T-helper 1 cell (primary cell): ENCODE measurements around the gene PYM1.
"Not testable (repeated sequence)": the region's sequence is repeated elsewhere in the genome, so short reads cannot be mapped to it uniquely, and the experiment has no call there.

Source experiments
- DNase-seq, 5 donors: peaks; one replicate each; pipeline ENCODE4 v3.0.0-alpha.2; 2012 to 2020

The PYM1 gene

DNA sequence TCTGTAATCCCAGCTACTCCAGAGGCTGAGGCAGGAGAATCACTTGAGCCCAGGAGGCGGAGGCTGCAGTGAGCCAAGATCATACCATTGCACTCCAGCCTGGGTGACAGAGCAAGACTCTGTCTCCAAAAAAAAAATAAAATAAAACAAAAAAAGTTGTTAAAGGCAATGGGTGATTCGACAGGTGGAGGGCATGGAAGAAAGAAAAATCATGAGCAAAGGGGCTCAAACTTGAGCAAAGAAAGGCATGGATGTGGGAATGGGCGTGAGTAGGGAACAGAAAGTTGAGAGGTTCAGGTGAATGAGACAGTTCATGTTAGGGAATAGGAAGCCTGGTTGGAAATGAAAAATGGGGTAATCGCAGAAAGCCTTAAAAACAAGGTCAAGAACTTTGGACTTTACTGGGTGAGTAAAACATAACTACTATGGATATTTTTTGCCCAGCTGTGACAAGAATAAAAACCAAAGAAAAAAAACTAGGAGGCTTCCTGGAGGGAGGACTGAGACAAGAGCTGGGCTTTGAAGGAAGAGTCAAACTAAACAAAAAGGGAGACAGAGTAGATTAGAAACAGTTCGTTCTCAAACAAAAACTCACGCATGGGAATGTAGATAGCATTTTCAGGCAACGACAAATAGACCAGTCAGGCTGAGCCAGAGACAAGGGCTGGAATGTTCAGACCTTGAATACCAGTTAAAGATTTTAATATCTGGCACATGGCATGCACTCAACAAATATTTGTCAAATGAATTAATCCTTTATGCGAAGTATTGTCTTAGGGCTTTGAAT is 18.8 kb downstream of the PYM1 start:
- DNase-seq, result no peak

DNA sequence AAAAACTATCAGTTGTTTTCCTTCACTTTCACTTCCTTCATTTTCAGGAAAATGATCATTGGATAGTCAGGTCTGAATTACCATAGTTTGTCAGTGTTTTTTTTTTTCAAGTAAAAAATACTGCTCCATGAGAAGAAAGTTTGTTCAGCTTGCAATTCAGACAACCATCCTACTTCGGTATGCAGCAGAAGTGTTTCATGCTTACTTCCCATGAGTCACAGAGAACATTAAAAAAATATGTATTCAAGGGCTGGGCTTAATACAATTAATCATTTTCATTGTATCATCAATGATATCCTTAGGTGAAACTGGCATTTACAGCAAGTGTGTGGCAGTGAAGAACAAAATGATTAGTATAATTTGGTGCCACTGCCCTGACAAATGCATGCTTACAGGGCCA is 21.6 kb downstream of the PYM1 start:
- no peak for DNase-seq

DNA sequence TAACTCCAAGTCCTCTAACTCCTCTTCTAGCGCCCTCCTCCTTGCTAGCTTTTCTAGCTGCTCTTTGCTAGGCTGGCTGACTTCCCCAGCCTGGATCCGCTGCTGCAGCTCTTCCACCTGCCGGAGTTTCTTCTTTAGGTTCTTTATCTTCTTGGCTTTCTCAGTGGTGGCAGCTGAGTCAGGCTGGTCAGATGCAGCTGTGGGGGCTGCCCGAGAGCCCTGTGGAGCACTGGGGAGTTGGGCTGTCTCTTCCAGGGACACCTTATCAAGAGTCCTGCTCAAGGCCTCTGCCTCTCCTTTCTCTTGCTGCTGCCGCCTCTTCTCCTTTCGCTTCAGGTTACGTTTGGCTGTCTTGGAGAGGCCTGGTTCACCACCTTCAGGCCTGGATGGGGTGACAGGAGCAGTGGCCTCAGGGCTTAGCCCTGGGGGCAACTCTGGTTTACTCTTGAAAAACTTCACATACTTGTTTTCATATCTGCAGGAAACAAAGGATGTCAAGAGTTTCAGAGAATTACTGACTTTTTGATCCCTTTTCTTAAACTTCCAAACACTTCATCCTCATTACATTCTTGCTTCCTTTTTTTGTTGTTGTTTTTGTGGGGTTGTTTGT is 25.7 kb downstream of the PYM1 start:
- DNase-seq, result no peak

DNA sequence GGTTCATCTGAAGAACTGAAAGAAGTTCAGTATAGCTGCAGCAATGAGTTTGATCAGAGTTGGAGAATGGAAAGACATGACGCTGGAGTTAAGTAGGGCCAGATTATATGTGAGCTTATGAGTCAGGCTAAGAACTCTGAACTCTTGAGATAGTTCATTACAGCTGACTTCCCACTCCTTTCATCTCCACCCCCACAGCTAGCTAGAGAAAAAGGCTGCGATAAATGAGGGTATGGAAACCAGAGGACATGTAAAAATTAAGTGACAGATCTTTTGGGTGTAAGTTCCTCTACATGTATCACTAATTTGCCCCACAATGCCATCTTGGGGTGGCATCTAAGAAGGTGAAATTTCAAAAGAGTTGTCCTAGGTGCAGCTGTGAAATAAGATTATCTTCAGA is 28.6 kb downstream of the PYM1 start:
- no peak for DNase-seq

DNA sequence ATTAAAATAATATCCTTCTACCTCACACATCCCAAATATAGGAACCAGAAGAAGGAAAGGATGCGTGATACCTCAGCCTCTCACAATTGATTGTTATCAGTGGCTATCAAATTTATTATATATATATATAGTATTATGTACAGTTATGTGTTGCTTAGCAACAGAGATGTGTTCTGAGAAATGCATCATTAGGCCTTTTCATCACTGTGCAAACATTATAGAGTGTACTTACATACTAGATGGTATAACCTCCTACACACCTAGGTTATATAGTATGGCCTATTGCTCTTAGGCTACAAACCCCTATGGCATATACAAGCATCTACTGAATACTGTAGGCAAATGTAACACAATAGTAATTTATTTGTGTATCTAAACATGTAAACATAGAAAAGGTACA is 34.0 kb downstream of the PYM1 start:
- no peak for DNase-seq

DNA sequence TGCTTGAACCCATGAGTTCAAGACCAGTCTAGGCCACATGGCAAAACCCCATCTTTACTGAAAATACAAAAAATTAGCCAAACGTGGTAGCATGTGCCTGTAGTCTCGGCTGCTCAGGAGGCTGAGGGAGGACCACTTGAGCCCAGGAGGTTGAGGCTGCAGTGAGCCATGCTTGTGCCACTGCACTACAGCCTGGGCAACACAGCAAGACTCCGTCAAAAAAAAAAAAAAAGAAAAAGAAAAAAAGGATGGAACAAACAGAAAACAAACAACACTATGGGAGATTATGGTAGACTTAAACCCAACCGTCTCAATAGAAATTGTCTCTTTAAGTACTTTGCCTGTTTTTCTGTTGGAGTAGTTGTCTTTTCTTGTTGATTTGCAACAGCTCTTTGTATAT is 36.4 kb downstream of the PYM1 start:
- DNase-seq, result no peak

DNA sequence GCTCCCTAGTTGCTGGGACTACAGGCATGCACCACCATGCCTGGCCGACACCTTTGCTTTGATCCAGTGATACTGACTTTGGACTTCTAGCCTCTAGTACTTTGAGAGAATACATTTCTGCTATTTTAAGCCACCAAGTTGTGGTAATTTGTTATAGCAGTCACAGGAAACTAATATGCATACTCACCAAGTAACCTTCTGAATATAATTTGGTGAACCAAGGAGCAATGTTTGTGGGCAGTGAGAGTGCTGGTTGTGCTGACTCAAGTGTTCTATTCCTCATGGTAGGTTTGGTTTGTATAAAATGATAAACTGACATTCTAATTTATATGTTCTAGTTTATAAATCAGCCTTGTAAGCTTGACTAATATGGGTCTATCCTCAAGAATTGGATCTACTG is 42.6 kb downstream of the PYM1 start:
- DNase-seq, result no peak

DNA sequence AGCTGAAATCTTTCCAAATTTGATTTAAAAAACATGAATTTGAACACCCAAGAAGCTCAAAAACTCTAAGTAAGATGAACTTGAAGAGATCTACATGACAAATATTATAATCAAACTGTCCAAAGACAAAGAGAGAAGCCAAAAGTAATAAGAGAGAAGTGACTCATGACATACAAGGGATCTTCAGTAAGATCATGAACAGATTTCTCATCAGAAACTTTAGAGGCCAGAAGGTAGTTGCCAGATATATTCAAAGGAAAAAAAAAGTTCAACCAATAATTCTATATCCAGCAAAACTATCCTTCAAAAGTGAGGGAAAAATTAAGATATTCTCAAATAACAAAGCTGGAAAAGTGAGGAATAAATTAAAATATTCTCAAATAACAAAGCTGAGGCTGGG is 49.9 kb downstream of the PYM1 start:
- DNase-seq, result no peak

DNA sequence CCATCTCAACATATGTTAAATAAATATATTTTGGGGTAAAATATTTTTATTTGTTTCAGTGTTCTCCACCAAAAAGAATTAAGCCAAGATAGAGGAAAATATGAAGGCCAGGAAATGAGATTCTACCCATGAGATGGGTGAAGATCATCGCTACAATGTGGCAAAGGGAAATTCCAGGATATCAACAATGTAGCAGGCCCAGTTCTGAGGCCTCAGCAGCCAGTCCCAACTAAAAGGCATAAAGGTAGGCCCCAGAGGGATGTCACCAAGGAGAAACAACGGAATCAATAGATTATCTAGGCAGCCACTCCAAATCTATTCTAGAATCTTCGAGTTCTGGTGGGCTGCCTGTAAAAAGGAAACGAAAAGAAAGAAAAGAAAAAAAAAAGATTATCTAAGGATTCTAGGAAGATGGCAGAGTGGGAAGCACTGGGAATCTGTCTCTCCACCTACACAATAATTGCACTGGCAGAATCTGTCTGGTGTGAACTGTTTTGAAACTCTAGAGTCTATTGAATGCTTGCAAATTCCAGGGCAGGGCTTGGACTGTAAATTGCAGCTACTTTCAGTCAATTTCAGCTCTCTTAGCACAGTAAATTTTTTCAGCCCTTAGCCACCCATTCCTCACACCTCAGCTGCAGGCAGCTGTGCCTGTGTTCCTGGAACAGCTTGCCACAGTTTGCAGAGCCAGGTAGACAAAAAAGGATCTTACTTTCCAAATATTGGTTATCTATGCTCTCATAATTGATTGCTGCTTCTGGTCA is 51.8 kb downstream of the PYM1 start:
- no peak for DNase-seq

DNA sequence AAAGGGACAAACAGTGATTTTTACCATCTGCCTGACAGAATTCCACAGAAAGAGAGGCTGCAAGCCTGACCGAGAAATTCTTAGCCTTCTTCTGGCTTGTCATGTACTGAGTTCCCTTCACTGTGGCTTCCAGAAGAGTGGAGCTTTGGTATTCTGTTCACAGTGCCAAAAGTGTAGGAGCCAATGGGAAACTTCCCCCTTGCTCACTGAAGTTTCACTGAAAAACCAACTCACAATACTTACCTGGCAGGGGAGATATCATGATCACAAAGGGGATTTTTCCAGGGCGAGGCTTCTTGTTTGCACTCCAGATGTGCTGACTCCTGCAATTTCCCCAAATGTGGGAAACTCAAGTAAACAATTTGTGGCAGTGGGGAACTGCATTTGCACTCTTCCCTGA is 53.3 kb downstream of the PYM1 start:
- DNase-seq, result no peak

DNA sequence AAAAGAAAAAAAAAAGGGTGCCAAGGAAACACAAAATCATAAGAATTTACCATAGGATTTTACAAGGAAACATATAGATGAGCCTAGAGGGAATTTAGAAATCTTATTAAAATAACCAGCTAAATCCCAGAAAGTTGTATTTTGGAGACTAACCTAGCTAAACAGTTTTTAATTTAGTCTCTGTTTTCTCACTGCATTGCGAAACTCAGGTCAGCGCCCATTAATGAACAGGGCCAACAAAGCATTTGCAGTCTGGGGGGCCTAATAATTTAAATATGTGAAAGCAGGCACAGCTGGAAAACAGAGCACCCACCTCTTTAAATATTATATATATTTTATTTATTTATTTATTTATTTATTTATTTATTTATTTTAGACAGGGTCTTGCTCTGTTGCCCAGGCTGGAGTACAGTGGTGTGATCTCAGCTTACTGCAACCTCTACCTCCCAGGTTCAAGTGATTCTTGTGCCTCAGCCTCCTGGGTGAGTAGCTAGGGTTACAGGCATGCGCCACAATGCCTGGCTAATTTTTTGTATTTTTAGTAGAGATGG is 61.2 kb downstream of the PYM1 start:
- DNase-seq, result not testable (repeated sequence)

DNA sequence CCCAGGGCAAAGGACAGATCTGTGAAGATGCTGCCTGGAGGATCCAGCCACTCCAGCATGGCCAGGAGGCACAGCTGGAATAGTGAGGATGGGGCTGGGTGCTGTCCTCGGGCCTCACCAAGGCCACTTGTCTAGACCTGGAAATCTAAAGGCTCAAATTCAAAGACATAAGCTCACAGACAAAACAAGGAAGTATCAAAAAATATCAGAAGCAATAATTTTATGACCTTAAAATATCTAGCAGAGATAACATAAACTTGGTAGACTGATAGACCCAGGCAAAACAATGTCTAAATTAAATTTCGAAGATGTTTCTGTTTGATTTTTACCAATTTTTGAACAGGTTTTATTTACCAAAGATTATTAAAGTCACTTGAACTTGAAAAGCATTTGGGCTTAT is 62.4 kb downstream of the PYM1 start:
- no peak for DNase-seq

DNA sequence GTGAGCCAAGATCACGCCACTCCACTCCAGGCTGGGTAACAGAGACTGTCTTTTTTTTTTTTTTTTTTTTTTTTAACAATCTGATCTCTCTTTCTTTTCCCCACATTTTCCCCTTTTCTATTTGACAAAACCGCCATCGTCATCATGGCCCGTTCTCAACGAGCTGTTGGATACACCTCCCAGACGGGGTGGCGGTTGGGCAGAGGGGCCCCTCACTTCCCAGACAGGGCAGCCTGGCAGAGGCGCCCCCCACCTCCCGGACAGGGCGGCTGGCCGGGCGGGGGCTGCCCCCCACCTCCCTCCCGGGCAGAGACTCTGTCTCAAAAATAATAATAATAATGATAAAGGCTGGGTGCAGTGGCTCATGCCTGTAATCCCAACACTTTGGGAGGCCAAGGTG is 64.8 kb downstream of the PYM1 start:
- DNase-seq, result not testable (repeated sequence)

DNA sequence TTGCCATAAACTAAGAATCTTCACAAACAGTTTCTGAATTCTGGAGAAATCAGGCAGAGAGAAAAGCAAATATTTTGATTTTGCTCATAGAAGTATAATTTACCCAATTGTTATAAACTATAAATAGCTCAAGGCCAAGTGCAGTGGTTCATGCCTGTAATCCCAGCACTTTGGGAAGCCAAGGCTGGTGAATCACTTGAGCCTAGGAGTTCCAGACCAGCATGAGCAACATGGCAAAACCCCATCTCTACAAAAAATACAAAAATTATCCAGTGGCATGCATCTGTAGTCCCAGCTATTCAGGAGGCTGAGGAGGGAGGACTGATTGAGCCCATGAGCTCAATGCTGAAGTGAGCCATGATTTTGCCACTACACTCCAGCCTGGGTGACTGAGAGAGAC is 65.4 kb downstream of the PYM1 start:
- DNase-seq, result no peak

DNA sequence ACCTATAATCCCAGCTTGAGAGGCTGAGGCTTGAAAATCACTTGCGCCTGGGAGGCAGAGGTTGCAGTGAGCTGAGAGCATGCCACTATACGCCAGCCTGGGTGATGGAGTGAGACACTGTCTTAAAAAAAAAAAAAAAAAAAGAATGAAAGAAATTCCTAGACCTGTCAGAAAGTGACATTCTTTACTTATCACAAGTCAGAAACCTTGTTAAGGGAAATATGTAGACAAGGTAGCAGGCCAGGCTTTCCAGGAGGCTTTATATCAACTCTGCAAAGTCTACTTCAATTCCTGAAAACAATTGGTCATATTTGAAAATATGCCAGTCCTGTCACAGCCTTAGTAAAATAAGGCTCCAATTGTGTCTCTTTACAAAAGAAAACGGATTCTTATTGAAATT is 65.8 kb downstream of the PYM1 start:
- DNase-seq, result no peak

DNA sequence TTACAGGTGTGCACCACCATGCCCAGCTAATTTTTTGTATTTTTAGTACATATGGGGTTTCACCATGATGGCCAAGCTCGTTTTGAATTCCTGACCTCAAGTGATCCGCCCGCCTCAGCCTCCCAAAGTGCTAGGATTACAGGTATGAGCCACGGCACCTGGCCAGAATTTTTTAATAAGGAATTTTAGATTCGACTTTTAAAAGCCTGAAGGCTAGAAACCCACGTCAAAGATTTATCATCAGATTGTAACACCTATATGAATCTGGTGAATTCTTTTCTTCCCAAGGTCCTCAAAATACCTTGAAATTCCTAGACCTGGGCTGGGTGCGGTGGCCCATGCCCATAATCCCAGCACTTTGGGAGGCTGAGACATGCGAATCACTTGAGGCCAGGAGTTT is 66.3 kb downstream of the PYM1 start:
- DNase-seq, result no peak

DNA sequence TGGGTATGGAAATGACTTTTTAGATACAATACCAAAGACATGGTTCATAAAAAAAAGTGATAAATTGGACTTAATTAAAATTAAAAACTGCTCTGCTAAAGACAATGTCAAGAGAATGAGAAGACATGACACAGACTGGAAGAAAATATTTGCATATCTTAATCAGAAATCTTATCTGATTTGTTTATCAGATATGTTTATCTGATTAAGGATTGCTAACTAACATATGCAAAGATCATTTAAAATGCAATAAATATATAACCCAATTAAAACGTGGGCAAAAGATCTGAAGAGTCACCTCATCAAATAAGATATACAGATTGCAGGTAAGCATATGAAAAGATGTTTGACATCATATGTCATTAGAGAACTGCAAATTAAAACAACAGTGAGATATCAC is 75.0 kb downstream of the PYM1 start:
- no peak for DNase-seq
